Measurements from ENCODE around the gene NSDHL.

GRCh38 chrX:152898442-152898841 is 67.6 kb downstream of the NSDHL start:
- no peak for TF ChIP-seq JUNB (IDR thresholded peaks at IDR 0.05; ENCODE audit: unreplicated experiment)
- no peak for TF ChIP-seq CTCF (conservative IDR thresholded peaks at IDR 0.05; ENCODE audit: low read depth in 2 of 2)
- no peak for TF ChIP-seq POLR2AphosphoS5 (IDR thresholded peaks at IDR 0.05; ENCODE audit: low read depth)
- no peak for TF ChIP-seq EZH2 (IDR thresholded peaks at IDR 0.05; ENCODE audit: low read depth, unreplicated experiment)
- TF ChIP-seq REST (IDR thresholded peaks at IDR 0.05; ENCODE audit: unreplicated experiment), result no peak
- TF ChIP-seq ZNF331 (CRISPR knock-in tag; IDR thresholded peaks at IDR 0.05; ENCODE audit: low read depth), result no peak
- no peak for TF ChIP-seq EZH2phosphoT487 (IDR thresholded peaks at IDR 0.05; ENCODE audit: unreplicated experiment)
- TF ChIP-seq CREB1 (CRISPR knock-in tag; IDR thresholded peaks at IDR 0.05; ENCODE audit: low read depth), result no peak
